Right lobe of liver (tissue), 4 donors: Measurements from ENCODE around the gene TCP1.

Source experiments
- CTCF ChIP-seq, 4 donors: fragments of 200-600 bp in 3 of 4; fragments of 450-650 bp in 1 of 4; IDR thresholded peaks; one replicate each; pipeline versions ENCODE4 v1.5.1 to v1.8.0; 2016 to 2022; ENCODE audit warnings: antibody characterized with exemption in 4 of 4, mild to moderate bottlenecking in 2 of 4
- POLR2A ChIP-seq: fragments of 450-650 bp; IDR thresholded peaks from one replicate; pipeline ENCODE4 v1.6.1; 2017; ENCODE audit warnings: antibody characterized with exemption, mild to moderate bottlenecking
- donor health status: DM: no; HTN: no; CAD: no.
- donor health status: DM: no; HTN: no; CAD: no.
- donor health status: DM: no; HTN: yes; CAD: no.

- no peak for TF ChIP-seq CTCF (IDR thresholded peaks at IDR 0.05)
- no peak for TF ChIP-seq POLR2A
Observed at GRCh38 chr6:159821726-159822125, 32.3 kb upstream of the TCP1 start.
